GM19438 (cell line): ENCODE measurements around the gene SENP3.
"Not testable (repeated sequence)": the region's sequence is repeated elsewhere in the genome, so short reads cannot be mapped to it uniquely, and the experiment has no call there.

Source experiments
- ATAC-seq: cut with Tn5 transposase; IDR thresholded peaks from one replicate; pipeline ENCODE4 v1.9.1; 2021; ENCODE audit warnings: low read depth; ENCODE audit not compliant: unreplicated experiment

SENP3 gene

DNA sequence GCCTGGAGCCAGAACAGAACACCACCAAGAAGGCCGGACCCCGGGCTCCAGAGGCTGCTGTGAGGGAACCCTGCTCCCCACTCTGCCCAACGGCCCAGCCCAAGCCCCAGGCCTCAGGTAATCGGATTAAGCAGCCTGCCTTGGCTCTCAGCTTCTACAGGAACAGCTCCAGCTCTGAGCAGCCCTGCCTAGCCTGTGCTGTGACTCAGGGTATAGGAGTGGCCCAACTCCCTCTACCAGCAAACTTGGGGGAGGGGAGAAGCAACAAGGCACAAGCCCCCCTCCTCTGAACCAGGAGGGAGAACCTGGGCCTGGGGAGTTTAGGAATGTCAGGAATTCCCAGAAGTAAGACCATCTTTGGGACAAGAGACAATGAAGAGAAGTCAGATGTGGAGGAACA is 29.0 kb downstream of the SENP3 start:
- no peak for ATAC-seq

DNA sequence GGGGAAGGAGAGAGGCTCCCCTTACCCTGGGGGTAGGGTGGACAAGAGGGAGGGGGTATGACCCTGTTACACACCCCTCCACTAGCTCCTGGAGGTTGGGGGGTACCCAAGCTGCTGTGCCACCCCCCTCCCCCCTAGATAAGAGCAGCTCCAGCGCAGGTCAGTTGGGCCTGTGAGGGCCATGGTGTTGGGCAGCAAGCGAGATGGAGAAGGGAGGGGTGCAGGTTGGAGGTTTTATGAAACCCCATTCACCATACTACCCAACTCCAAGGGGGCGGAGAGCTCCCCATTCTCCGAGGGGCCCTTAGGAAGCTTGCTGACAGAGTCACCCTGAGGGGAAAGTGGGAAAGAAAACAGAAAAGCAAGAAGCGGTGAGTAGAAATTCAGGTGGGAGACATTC is 29.9 kb downstream of the SENP3 start:
- ATAC-seq, result no peak

DNA sequence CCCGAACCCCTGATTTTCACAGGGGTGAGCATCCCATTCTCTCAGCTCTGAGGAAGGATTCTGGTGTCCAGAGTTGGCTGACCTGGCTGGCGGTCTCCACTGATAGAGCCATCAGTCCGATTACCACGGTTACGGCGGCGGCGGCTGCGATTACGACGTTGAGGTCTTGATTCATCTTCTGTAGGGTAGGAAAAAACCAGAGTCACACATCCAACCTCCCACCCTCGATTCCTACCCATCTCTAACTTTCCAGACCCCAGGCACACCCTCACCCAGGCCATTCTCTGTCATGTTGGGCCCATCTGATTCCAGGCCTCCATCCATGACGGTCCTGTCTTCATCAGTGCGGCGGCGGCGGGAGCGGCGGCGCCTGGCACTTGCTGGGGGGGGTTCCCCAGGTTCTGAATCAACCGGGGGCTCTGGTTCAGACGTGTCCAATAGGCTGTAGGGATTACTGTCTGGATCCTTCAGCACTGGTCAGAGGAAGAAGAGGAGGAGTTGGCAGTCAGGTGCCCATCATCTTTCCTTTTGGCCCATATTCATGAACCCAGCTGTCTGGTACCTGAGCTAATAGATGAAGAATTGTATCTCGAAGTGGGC is 30.8 kb downstream of the SENP3 start:
- ATAC-seq, result no peak

DNA sequence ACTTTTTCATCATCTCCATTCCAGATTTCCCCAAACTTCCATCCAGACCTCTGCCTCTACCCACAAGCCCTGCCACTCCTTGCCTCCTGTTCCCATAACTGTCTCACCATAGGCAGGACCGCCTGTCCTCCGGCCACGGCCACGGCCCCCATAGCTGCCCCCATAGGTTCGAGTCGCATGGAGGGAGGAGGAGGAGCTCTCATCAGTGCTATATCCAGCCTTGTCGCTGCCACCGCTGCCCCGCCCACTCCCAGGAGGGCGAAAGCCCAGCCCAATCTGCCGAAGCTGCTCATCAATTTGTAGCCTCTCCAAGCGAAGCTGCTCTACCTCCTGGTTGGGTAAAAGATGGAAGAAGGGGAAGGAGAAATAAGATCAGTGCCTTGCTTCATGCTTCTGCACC is 31.6 kb downstream of the SENP3 start:
- no peak for ATAC-seq

GRCh38 chr17:7597561-7597960 is 35.8 kb downstream of the SENP3 start:
- ATAC-seq, result not testable (repeated sequence)

DNA sequence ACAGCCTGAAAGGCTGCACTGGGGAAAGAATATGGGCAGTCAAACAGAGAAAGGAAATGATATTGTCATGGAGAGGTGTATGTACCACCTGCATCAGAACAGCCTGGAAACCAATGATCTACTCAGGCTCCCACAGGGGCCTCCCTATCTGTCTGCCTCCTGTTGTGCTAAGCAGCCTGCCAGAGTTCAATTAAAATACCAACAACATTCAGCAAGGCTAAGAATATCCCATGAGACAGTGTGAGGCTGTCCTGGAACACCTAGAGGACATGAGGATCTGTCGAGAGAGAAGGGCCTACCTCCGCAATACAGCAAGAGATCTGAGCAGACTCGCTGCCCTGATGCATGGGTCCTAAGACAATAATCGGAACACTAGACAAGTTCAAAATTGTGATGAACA is 44.6 kb downstream of the SENP3 start:
- ATAC-seq, result no peak

DNA sequence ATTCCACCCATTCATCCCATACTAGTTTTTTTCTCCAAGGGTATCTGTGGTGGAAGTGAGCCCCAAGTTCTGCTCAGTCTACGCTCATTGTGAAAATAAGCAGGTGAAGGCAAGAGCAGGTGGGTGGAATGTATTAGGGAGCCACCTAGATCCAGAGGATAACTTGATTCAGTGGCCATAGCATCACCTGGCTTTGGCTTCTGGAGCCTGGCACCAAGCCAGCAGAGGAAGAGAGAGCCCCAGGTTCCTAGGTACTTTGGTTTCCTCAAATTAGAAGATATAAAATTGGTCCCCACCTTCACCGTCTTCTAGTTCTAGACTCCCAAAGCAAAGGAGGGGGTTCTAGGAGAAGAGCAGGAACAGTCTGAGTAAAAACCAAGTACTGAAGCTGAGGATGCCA is 48.9 kb downstream of the SENP3 start:
- no peak for ATAC-seq

DNA sequence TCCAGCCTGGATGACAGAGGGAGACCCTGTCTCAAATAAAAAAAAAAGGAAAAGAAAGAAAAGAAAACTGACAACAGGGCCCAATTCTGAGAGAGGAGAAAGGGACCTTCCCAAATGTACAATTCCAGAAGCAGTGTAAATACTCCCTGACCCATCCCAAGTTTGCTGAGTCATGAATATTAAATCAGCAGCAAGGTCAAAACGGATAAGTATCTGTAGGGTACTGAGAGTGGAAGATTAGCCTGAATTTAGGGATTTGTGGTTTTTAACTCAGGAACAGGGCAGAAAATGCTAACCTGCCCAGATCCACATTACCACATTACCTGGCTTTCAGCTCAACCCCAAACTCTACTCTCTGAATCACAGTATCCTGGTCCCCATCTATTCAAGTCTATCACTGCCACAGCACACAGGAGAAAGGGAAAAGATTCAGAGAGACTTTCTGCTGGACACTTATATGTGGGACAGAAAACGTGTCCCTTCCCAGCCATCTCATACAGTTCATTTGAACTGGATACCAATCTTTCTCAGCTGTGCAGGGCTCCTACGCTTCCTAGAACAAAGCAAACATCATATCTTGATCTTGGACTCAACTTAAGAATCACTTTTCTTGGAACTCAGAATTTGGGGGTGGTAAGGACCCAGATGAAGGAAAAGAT is 50.0 kb downstream of the SENP3 start:
- no peak for ATAC-seq

GRCh38 chr17:7612294-7612640 is 50.5 kb downstream of the SENP3 start:
- ATAC-seq, result no peak

- no peak for ATAC-seq
Measured at GRCh38 chr17:7613769-7614424, 52.2 kb downstream of the SENP3 start.

DNA sequence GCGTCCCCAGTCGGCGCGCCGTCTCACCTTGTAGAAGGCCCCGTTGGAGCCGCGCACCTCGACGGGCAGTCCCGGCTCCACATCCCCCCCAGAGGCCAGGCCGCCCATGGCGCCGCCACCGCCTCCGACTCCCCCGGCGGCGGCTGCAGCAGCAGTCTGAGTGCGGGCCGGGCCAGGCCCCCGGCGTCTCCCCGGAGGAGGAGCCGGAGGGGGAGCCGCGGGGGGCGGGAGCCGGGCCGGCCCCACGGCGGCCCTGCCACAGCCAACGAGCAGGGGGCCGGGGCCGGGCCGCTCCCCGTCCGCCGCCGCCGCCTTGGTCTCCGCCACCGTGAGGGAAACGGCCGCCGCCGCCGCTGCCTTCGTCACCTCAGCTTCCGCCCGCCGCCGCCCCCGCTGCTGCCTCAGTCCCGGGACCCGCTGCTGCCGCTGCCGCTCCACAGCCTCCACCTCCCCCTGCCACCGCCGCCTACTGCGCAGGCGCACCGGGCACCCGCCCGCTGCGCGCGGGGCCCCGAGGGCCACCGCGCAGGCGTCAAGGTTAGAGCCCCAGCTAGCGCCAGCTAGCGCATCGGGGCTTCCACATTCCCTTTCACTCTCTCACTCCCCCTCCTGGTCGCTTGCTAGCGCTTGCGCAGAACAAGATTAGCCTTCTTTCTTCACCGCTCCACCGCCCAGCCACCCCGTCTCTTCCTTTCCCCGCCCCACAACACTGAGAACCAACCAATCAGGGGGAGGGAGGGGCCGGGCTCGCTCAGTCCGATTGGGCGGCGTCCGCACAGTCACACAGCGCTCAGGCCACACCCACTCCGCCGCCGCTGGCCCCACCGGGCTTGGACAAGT is 52.9 kb downstream of the SENP3 start, which contains the start of gene FXR2:
Gene FXR2, minus strand, starts transcription at position 473 of the 840 bp plus-strand sequence. Its CDS starts 365 bp downstream, at position 108.
- ATAC-seq, result peak; percentile 85

DNA sequence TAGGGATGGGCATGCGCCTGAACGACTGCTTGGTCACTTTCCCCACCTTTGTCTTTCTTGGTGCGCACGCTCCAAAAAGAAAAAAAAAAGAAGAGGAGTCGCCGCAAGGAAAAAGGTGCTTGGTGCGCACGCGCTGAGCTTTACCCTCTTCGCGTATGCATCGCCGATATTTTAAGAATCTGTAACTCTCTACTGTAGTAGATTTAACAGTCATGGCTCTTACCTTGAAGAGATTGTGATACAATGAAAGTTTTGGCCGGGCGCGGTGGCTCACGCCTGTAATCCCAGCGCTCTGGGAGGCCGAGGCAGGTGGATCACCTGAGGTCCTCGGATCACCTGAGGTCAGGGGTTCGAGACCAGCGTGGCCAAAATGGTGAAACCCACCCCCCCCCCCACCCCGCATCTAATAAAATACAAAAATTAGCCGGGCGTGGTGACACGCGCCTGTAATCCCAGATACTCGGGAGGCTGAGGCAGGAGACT is 53.6 kb downstream of the SENP3 start:
- ATAC-seq, result no peak

GRCh38 chr17:7618608-7619007 is 56.9 kb downstream of the SENP3 start:
- no peak for ATAC-seq

- no peak for ATAC-seq
Measured at GRCh38 chr17:7620835-7621234, 59.1 kb downstream of the SENP3 start.
